ENCODE data around the gene KCNH8.

GRCh38 chr3:19293295-19293694 lies 145.0 kb downstream of the KCNH8 start:
- TF ChIP-seq CTCF (IDR thresholded peaks at IDR 0.05) (no peak), POLR2A (IDR thresholded peaks at IDR 0.05) (no peak), POLR2AphosphoS5 (IDR thresholded peaks at IDR 0.05) (no peak)
